Mesothelial cell of epicardium (in vitro differentiated cells): Measurements from ENCODE around the gene EXOG. TPM values are rescaled to one million over a fixed set of nuclear protein-coding genes. Genes with fewer than 3 reads are reported as not detected.

Source experiments
- DNase-seq, 2 experiments: peaks; one replicate each; pipeline ENCODE4 v3.0.0; 2021; ENCODE audit warnings: low spot score in 2 of 2; ENCODE audit not compliant: unreplicated experiment in 2 of 2
- H3K27ac Mint-ChIP-seq: 2 replicates; pipeline ENCODE4 v1.8.0; 2021; ENCODE audit warnings: mixed read lengths
- H3K27me3 Mint-ChIP-seq: 2 replicates; pipeline ENCODE4 v1.8.0; 2021; ENCODE audit warnings: low read depth, mixed read lengths
- H3K36me3 Mint-ChIP-seq: 2 replicates; pipeline ENCODE4 v1.8.0; 2021; ENCODE audit warnings: mixed read lengths
- H3K4me1 Mint-ChIP-seq: 2 replicates; pipeline ENCODE4 v1.8.0; 2021; ENCODE audit warnings: mixed read lengths
- H3K4me3 Mint-ChIP-seq: 2 replicates; pipeline ENCODE4 v1.8.0; 2021; ENCODE audit warnings: mild to moderate bottlenecking, moderate library complexity, mixed read lengths
- H3K9me3 Mint-ChIP-seq: 2 replicates; pipeline ENCODE4 v1.8.0; 2021; ENCODE audit warnings: mixed read lengths
- total RNA-seq: library from RNA; stranded (reverse); gene quantifications from 3 replicates; pipeline ENCODE4 v1.2.1, GENCODE V29; 2021
- TF ChIP-seq, protein P1 (sequence below): fragments of 200-600 bp; sonication (generic); IDR thresholded peaks from one replicate; pipeline ENCODE4 v1.5.0; 2021; ENCODE audit warnings: antibody characterized with exemption; ENCODE audit not compliant: unreplicated experiment

The EXOG gene
- total RNA-seq, 1 donor from 2014 or later, result 19.5 TPM

DNA sequence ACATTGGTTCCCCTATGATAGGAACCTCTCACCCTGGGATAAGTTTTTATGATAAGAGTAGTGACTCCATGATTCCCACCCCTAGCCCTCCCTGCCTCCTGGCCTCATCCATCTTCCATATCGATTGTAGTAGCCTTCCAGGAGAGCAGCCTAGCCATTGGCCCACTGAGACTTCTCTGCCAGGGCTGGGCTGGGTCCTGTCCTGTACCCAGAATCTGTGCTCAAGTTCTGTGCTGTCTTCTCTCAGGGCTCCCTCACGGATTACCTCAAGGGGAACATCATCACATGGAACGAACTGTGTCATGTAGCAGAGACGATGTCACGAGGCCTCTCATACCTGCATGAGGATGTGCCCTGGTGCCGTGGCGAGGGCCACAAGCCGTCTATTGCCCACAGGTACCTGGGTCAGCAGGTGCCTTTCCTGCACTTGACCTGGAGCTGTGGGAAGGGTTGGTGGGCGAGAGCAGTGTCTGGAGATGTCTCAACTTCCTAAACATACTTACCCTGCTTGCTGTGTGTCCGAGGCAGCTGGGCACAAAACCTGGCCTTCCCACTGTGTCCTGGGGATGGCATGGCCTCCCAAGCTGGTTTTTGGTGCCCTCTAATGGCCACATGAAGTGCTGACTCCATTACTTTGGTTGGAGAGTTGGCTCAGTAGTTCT is 16.6 kb upstream of the EXOG start:
- H3K36me3 Mint-ChIP-seq, result peaks cover 24% of the 10 kb centered on the region
- no peak overlapping the region for H3K27ac Mint-ChIP-seq
- DNase-seq, result no peak
- TF ChIP-seq, protein P1, sequence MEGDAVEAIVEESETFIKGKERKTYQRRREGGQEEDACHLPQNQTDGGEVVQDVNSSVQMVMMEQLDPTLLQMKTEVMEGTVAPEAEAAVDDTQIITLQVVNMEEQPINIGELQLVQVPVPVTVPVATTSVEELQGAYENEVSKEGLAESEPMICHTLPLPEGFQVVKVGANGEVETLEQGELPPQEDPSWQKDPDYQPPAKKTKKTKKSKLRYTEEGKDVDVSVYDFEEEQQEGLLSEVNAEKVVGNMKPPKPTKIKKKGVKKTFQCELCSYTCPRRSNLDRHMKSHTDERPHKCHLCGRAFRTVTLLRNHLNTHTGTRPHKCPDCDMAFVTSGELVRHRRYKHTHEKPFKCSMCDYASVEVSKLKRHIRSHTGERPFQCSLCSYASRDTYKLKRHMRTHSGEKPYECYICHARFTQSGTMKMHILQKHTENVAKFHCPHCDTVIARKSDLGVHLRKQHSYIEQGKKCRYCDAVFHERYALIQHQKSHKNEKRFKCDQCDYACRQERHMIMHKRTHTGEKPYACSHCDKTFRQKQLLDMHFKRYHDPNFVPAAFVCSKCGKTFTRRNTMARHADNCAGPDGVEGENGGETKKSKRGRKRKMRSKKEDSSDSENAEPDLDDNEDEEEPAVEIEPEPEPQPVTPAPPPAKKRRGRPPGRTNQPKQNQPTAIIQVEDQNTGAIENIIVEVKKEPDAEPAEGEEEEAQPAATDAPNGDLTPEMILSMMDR, result peak; percentile 45
- no peaks in the 10 kb centered on the region for H3K9me3 Mint-ChIP-seq
- H3K27me3 Mint-ChIP-seq, result no peaks in the 10 kb centered on the region
- peaks cover 2% of the 10 kb centered on the region for H3K4me1 Mint-ChIP-seq
- H3K4me3 Mint-ChIP-seq, result no peak overlapping the region

DNA sequence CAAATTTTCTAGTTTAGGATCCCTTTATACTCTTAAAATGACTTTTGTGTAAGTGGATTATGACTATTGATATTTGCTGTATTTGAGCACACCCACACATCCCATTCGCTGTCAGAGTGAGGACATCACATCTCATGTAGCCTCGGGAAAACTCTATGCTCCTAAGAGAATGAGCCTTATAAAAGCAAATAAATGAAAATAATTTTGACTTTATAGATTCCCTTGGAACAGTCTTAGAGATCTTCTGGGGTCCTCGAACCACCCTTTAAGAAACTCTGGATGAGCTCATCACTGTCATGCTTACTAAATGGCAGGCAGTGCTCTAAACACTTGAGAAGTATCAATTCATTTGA is 16.1 kb upstream of the EXOG start:
- DNase-seq, result no peak
- Mint-ChIP-seq H3K4me3 (no peak overlapping the region), H3K9me3 (no peaks in the 10 kb centered on the region), H3K36me3 (peaks cover 28% of the 10 kb centered on the region), H3K27me3 (no peaks in the 10 kb centered on the region), H3K27ac (no peak overlapping the region), H3K4me1 (no peaks in the 10 kb centered on the region)
- TF ChIP-seq, protein P1, result peak; percentile 12

DNA sequence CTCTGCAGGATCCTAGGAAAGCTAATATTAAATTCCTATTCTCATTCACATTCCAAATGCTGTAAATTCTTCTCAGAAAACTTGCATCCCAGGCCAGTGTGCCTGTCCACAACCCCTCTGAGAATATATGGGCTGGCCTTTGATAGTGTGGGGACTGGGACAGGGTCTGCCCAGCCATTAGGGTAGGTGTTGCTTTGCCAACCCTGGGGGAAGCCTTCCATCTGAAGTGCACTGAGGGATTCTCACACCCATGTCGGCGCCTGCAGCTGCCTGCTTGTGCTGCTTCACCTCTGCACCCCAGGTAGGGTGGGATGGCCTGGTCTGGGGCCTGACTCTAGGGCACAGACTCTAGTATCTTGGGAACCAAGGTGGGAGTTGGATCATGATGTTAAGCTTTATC is 15.2 kb upstream of the EXOG start:
- TF ChIP-seq, protein P1, result no peak
- H3K9me3 Mint-ChIP-seq, result no peaks in the 10 kb centered on the region
- no peak overlapping the region for H3K27ac Mint-ChIP-seq
- no peak for DNase-seq
- no peaks in the 10 kb centered on the region for H3K4me1 Mint-ChIP-seq
- H3K36me3 Mint-ChIP-seq, result peaks cover 29% of the 10 kb centered on the region
- no peak overlapping the region for H3K4me3 Mint-ChIP-seq
- no peaks in the 10 kb centered on the region for H3K27me3 Mint-ChIP-seq

DNA sequence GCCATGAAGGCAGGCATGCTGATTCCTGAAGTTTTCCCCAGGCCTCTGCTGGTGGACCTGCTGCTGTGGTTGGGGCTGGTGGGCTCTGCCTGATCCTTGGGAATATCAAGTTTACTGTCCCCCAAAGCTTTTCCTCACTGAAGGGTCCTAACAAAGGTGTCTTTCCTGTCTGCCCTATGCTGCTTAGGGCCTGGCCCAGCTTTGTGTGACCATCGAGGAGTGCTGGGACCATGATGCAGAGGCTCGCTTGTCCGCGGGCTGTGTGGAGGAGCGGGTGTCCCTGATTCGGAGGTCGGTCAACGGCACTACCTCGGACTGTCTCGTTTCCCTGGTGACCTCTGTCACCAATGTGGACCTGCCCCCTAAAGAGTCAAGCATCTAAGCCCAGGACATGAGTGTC is 13.2 kb upstream of the EXOG start:
- H3K4me1 Mint-ChIP-seq, result no peaks in the 10 kb centered on the region
- TF ChIP-seq, protein P1, result no peak
- no peak overlapping the region for H3K4me3 Mint-ChIP-seq
- H3K9me3 Mint-ChIP-seq, result no peaks in the 10 kb centered on the region
- H3K27ac Mint-ChIP-seq, result no peak overlapping the region
- DNase-seq, result no peak
- H3K36me3 Mint-ChIP-seq, result peaks cover 29% of the 10 kb centered on the region
- no peaks in the 10 kb centered on the region for H3K27me3 Mint-ChIP-seq

DNA sequence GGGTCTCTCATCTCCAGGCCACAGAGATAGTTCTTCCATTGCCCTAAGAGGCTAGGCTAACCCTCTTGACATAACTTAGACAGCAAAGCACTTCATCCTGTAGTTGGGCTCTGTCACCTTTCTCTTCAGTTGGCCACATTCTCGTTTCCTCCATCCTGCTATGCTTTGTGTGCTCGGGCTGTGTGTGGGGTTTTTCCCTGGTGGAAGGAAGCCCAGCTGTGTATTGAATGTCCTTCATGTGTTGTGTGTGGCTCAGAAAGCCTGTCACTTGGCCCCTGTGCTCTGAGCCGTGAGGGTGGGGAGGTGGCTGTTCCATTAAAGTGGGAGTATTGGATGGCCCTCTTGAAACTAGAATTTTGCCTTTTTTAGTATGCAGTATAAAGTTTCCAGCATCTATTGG is 8.8 kb upstream of the EXOG start:
- H3K27me3 Mint-ChIP-seq, result no peaks in the 10 kb centered on the region
- no peak for DNase-seq
- TF ChIP-seq, protein P1, result no peak
- no peak overlapping the region for H3K4me3 Mint-ChIP-seq
- peaks cover 18% of the 10 kb centered on the region for H3K36me3 Mint-ChIP-seq
- H3K27ac Mint-ChIP-seq, result no peak overlapping the region
- H3K9me3 Mint-ChIP-seq, result no peaks in the 10 kb centered on the region
- H3K4me1 Mint-ChIP-seq, result no peaks in the 10 kb centered on the region

DNA sequence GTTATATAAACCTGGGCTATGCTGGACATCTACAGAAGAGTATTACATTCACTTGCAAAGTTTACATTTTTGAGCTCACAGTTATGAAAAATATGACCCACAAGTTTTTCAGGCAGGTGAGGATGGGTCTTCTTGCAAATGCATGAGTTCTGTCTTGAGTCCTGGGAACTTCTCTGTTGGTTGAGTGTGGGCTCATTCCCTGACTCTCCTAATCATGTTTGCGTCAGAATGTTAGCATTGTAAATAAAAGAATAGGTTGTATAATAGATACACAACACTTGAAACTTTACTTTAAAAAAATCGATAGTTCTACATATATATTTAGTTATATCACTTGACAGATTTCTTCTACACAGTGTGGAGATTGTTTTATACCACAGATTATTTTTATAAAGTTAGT is 7.2 kb upstream of the EXOG start:
- Mint-ChIP-seq H3K9me3 (no peaks in the 10 kb centered on the region), H3K36me3 (peaks cover 6% of the 10 kb centered on the region), H3K27ac (no peak overlapping the region), H3K4me3 (no peak overlapping the region), H3K4me1 (no peaks in the 10 kb centered on the region), H3K27me3 (no peaks in the 10 kb centered on the region)
- TF ChIP-seq, protein P1, result no peak
- no peak for DNase-seq
